Fibroblast of the aortic adventitia (primary cell): ENCODE data around the gene GALR1. TPM values are rescaled to one million over a fixed set of nuclear protein-coding genes. Genes with fewer than 3 reads are reported as not detected.

Source experiments
- DNase-seq: peaks from one replicate; pipeline ENCODE4 v3.0.0-alpha.2; 2010; ENCODE audit warnings: low read depth
- H3K4me3 ChIP-seq: 2 replicates; pipeline ENCODE4 v1.5.1; 2011; ENCODE audit warnings: low read depth, mild to moderate bottlenecking, control low read depth, low read length, moderate library complexity
- CTCF ChIP-seq: IDR thresholded peaks from 2 replicates; pipeline ENCODE4 v1.5.1; 2011; ENCODE audit warnings: mild to moderate bottlenecking, low read length, control low read depth, inconsistent platforms; ENCODE audit not compliant: insufficient read depth
- total RNA-seq: library from RNA; depleted of rRNA; stranded (reverse); fragments of >200 nt; gene quantifications from 2 replicates; pipeline ENCODE4 v1.2.3, GENCODE V29; 2012; ENCODE audit warnings: low replicate concordance

GALR1 gene
- total RNA-seq, 1 donor = not detected

GRCh38 chr18:77300579-77300978, 50.9 kb downstream of the GALR1 start:
- no peak for TF ChIP-seq CTCF
- DNase-seq = no peak
- H3K4me3 ChIP-seq = no peak overlapping the region

- no peak overlapping the region for H3K4me3 ChIP-seq
- no peak for DNase-seq
- TF ChIP-seq CTCF = no peak
Measured at GRCh38 chr18:77304268-77304667, 54.6 kb downstream of the GALR1 start.

- TF ChIP-seq CTCF = no peak
- DNase-seq = no peak
- no peak overlapping the region for H3K4me3 ChIP-seq
Measured at GRCh38 chr18:77305676-77306075, 56.0 kb downstream of the GALR1 start.

- no peak for TF ChIP-seq CTCF
- DNase-seq = no peak
- H3K4me3 ChIP-seq = no peak overlapping the region
Measured at GRCh38 chr18:77308216-77308615, 58.6 kb downstream of the GALR1 start.

GRCh38 chr18:77314511-77314910, 64.9 kb downstream of the GALR1 start:
- no peak for DNase-seq
- H3K4me3 ChIP-seq = no peak overlapping the region
- TF ChIP-seq CTCF = no peak

GRCh38 chr18:77314952-77315351, 65.3 kb downstream of the GALR1 start:
- H3K4me3 ChIP-seq = no peak overlapping the region
- TF ChIP-seq CTCF = no peak
- no peak for DNase-seq

GRCh38 chr18:77316008-77316407, 66.4 kb downstream of the GALR1 start:
- TF ChIP-seq CTCF = no peak
- H3K4me3 ChIP-seq = no peak overlapping the region
- no peak for DNase-seq
